GM21529 (cell line): ENCODE results near the gene TNFSF13B.
"Not testable (repeated sequence)": the region's sequence is repeated elsewhere in the genome, so short reads cannot be mapped to it uniquely, and the experiment has no call there.

Experiments used
- ATAC-seq: cut with Tn5 transposase; IDR thresholded peaks from one replicate; pipeline ENCODE4 v1.9.1; 2021; ENCODE audit not compliant: unreplicated experiment

The TNFSF13B gene

GRCh38 chr13:108269601-108270328, at the start of gene TNFSF13B:
TNFSF13B (plus strand) TSS chr13:108269718; CDS start chr13:108269896, 178 bp downstream.
- ATAC-seq = peak; percentile 70

GRCh38 chr13:108220041-108220440, 49.5 kb upstream of the TNFSF13B start:
- ATAC-seq = peak; percentile 10

GRCh38 chr13:108223687-108224503, 45.6 kb upstream of the TNFSF13B start:
- no peak for ATAC-seq

GRCh38 chr13:108225440-108225839, 44.1 kb upstream of the TNFSF13B start:
- peak; percentile 55 for ATAC-seq

- ATAC-seq = peak; percentile 31
Observed at GRCh38 chr13:108226184-108226583, 43.3 kb upstream of the TNFSF13B start.

- no peak for ATAC-seq
Observed at GRCh38 chr13:108227651-108228272, 41.8 kb upstream of the TNFSF13B start.

GRCh38 chr13:108230377-108230776, 39.1 kb upstream of the TNFSF13B start:
- ATAC-seq = no peak

- peak; percentile 58 for ATAC-seq
Observed at GRCh38 chr13:108249150-108249549, 20.4 kb upstream of the TNFSF13B start.

GRCh38 chr13:108257248-108257647, 12.3 kb upstream of the TNFSF13B start:
- ATAC-seq = no peak

- ATAC-seq = no peak
Observed at GRCh38 chr13:108263621-108264355, 5.7 kb upstream of the TNFSF13B start.

GRCh38 chr13:108266321-108266990, 3.1 kb upstream of the TNFSF13B start:
- no peak for ATAC-seq

- no peak for ATAC-seq
Observed at GRCh38 chr13:108267347-108267746, 2.2 kb upstream of the TNFSF13B start.

- not testable (repeated sequence) for ATAC-seq
Observed at GRCh38 chr13:108267855-108268254, 1.7 kb upstream of the TNFSF13B start.

- ATAC-seq = peak; percentile 14
Observed at GRCh38 chr13:108268466-108269112, 929 bp upstream of the TNFSF13B start.

GRCh38 chr13:108270442-108270841, 924 bp downstream of the TNFSF13B start:
- peak; percentile 11 for ATAC-seq

GRCh38 chr13:108272333-108272732, 2.8 kb downstream of the TNFSF13B start:
- ATAC-seq = no peak

GRCh38 chr13:108273429-108274118, 4.1 kb downstream of the TNFSF13B start:
- ATAC-seq = no peak

- no peak for ATAC-seq
Observed at GRCh38 chr13:108274718-108275117, 5.2 kb downstream of the TNFSF13B start.

GRCh38 chr13:108276060-108276459, 6.5 kb downstream of the TNFSF13B start:
- ATAC-seq = no peak
